H1 (cell line): ENCODE results near the gene KDELR1. TPM values are rescaled to one million over a fixed set of nuclear protein-coding genes. Genes with fewer than 3 reads are reported as not detected.
A peak's percentile ranks its signal among the peaks of the same experiment; 100 is the strongest.

Source experiments
- CTCF ChIA-PET: fragments of 300-600 bp; sonication (Branson Sonifier 250); formaldehyde crosslinking; loops from one replicate; lab custom pipeline; 2021; ENCODE audit not compliant: partially characterized antibody; lab: Charles Lee
- POLR2A ChIA-PET: fragments of 300-600 bp; sonication (Branson Sonifier 250); formaldehyde crosslinking; loops from one replicate; lab custom pipeline; 2021; ENCODE audit warnings: inconsistent platforms; ENCODE audit not compliant: partially characterized antibody; lab: Charles Lee
- DNase-seq, 2 experiments: peaks; one replicate each; pipeline versions ENCODE4 v3.0.0 to v3.0.0-alpha.2; 2010 to 2022; ENCODE audit warnings: low spot score in 2 of 2, low read depth in 1 of 2, mixed read lengths in 1 of 2
- FAIRE-seq: peaks from 2 replicates; lab custom pipeline; 2011; peaks lifted over from hg19 to GRCh38; lab: Jason Lieb, UNC
- H2AFZ ChIP-seq: 2 replicates; pipeline ENCODE4 v1.8.1; 2012; ENCODE audit warnings: low read length, inconsistent platforms
- H2AK5ac ChIP-seq: 2 replicates; pipeline ENCODE4 v1.6.1; 2013; ENCODE audit warnings: low read depth, low read length
- H2BK120ac ChIP-seq: replicated peaks from 2 replicates; pipeline ENCODE3; 2013; ENCODE audit warnings: low read depth, low read length, inconsistent platforms
- H2BK12ac ChIP-seq: 2 replicates; pipeline ENCODE4 v1.6.1; 2013; ENCODE audit warnings: low read depth, low read length
- H2BK15ac ChIP-seq: 2 replicates; pipeline ENCODE4 v1.6.1; 2013; ENCODE audit warnings: low read length
- H2BK20ac ChIP-seq: 2 replicates; pipeline ENCODE4 v1.6.1; 2013; ENCODE audit warnings: low read length
- H2BK5ac ChIP-seq: 2 replicates; pipeline ENCODE4 v1.6.1; 2013; ENCODE audit warnings: low read depth, low read length
- H3K14ac ChIP-seq: 2 replicates; pipeline ENCODE4 v1.6.1; 2013; ENCODE audit warnings: inconsistent platforms; ENCODE audit not compliant: insufficient read length
- H3K18ac ChIP-seq: 2 replicates; pipeline ENCODE4 v1.6.1; 2013; ENCODE audit warnings: low read length; ENCODE audit errors: extremely low read depth
- H3K23ac ChIP-seq: 2 replicates; pipeline ENCODE4 v1.6.1; 2013; ENCODE audit warnings: inconsistent platforms; ENCODE audit not compliant: insufficient read length
- H3K23me2 ChIP-seq: 2 replicates; pipeline ENCODE4 v1.6.1; 2013; ENCODE audit warnings: low read depth, low read length
- H3K27ac ChIP-seq: 2 replicates; pipeline ENCODE4 v1.6.1; 2011; ENCODE audit warnings: low read depth, low read length, inconsistent platforms
- H3K27me3 ChIP-seq, 4 experiments: replicated peaks in 1 of 4; 1 replicate in 1 of 4; 2 replicates in 3 of 4; pipeline versions ENCODE4 v1.6.1 to v1.8.1; 2011 to 2013; ENCODE audit warnings: low read length in 3 of 4, mild to moderate bottlenecking in 3 of 4, inconsistent platforms in 2 of 4, mixed read lengths in 2 of 4, moderate library complexity in 1 of 4; ENCODE audit not compliant: control insufficient read depth in 3 of 4, insufficient read depth in 3 of 4; ENCODE audit errors: extremely low read depth in 1 of 4
- H3K36me3 ChIP-seq, 4 experiments: 2 replicates each; pipeline versions ENCODE4 v1.6.1 to v1.8.1; 2011 to 2013; ENCODE audit warnings: mild to moderate bottlenecking in 4 of 4, low read length in 3 of 4, moderate library complexity in 2 of 4, control low read depth in 1 of 4, inconsistent platforms in 1 of 4; ENCODE audit not compliant: insufficient read depth in 4 of 4, control insufficient read depth in 2 of 4
- H3K4ac ChIP-seq: replicated peaks from 2 replicates; pipeline ENCODE3; 2013; ENCODE audit warnings: low read length, low read depth, mixed read lengths, inconsistent platforms; ENCODE audit not compliant: insufficient read length
- H3K4me1 ChIP-seq, 4 experiments: replicated peaks in 1 of 4; 1 replicate in 1 of 4; 2 replicates in 3 of 4; pipeline versions ENCODE4 v1.6.1 to v1.8.1; 2011 to 2013; ENCODE audit warnings: low read length in 3 of 4, inconsistent platforms in 2 of 4, mixed read lengths in 1 of 4; ENCODE audit not compliant: insufficient read depth in 4 of 4, control insufficient read depth in 3 of 4
- H3K4me2 ChIP-seq, 2 experiments: 2 replicates each; pipeline versions ENCODE4 v1.6.1 to v1.8.1; 2011 to 2013; ENCODE audit warnings: low read depth in 2 of 2, low read length in 2 of 2, control low read depth in 1 of 2, inconsistent platforms in 1 of 2, mild to moderate bottlenecking in 1 of 2; ENCODE audit not compliant: insufficient read depth in 1 of 2
- H3K4me3 ChIP-seq, 4 experiments: fragments of 200-600, 300-600 bp in 1 of 4; sonication (generic), shearing (Covaris generic), sonication (Bioruptor Twin) in 1 of 4; 2 replicates each; pipeline versions ENCODE4 v1.5.1 to v1.8.1; 2011 to 2016; ENCODE audit warnings: low read length in 4 of 4, low read depth in 3 of 4, control low read depth in 2 of 4, inconsistent platforms in 2 of 4, mild to moderate bottlenecking in 2 of 4, mixed read lengths in 1 of 4, moderate library complexity in 1 of 4; ENCODE audit not compliant: insufficient read depth in 2 of 4; ENCODE audit errors: extremely low read depth in 1 of 4
- H3K56ac ChIP-seq: replicated peaks from 2 replicates; pipeline ENCODE3; 2013; ENCODE audit warnings: low read depth, mild to moderate bottlenecking, mixed read lengths, low read length, inconsistent platforms; ENCODE audit not compliant: insufficient read length
- H3K79me1 ChIP-seq: 2 replicates; pipeline ENCODE4 v1.6.1; 2013; ENCODE audit warnings: low read depth, low read length, control low read depth
- H3K79me2 ChIP-seq, 2 experiments: 2 replicates each; pipeline versions ENCODE4 v1.6.1 to v1.8.1; 2012 to 2013; ENCODE audit warnings: low read length in 2 of 2, mild to moderate bottlenecking in 2 of 2, inconsistent platforms in 1 of 2; ENCODE audit not compliant: insufficient read depth in 2 of 2, control insufficient read depth in 1 of 2
- H3K9ac ChIP-seq, 4 experiments: replicated peaks in 1 of 4; 1 replicate in 1 of 4; 2 replicates in 3 of 4; pipeline versions ENCODE4 v1.6.1 to v1.8.1; 2011 to 2013; ENCODE audit warnings: low read depth in 3 of 4, low read length in 3 of 4, control low read depth in 2 of 4, mild to moderate bottlenecking in 2 of 4, moderate library complexity in 2 of 4, inconsistent platforms in 1 of 4; ENCODE audit errors: extremely low read depth in 1 of 4
- H3K9me3 ChIP-seq, 2 experiments: 2 replicates each; pipeline versions ENCODE4 v1.6.1 to v1.8.1; 2012 to 2013; ENCODE audit warnings: mild to moderate bottlenecking in 2 of 2, moderate library complexity in 2 of 2, control low read depth in 1 of 2, inconsistent platforms in 1 of 2, low read depth in 1 of 2, low read length in 1 of 2, mixed read lengths in 1 of 2; ENCODE audit not compliant: insufficient read depth in 2 of 2
- H4K20me1 ChIP-seq, 2 experiments: replicated peaks in 1 of 2; 2 replicates each; pipeline versions ENCODE3 to v1.8.1; 2011 to 2013; ENCODE audit warnings: inconsistent platforms in 2 of 2, low read length in 2 of 2, mild to moderate bottlenecking in 1 of 2; ENCODE audit not compliant: insufficient read depth in 2 of 2, control insufficient read depth in 1 of 2
- H4K5ac ChIP-seq: 2 replicates; pipeline ENCODE4 v1.6.1; 2013; ENCODE audit warnings: low read length, low read depth, mixed read lengths, inconsistent platforms; ENCODE audit not compliant: insufficient read length
- H4K8ac ChIP-seq: 2 replicates; pipeline ENCODE4 v1.8.0; 2013; ENCODE audit warnings: mild to moderate bottlenecking, moderate library complexity, low read length, inconsistent platforms; ENCODE audit not compliant: insufficient read depth; ENCODE audit errors: extremely low read depth
- H4K91ac ChIP-seq: replicated peaks from 2 replicates; pipeline ENCODE3; 2013; ENCODE audit warnings: low read length, mixed read lengths, inconsistent platforms; ENCODE audit not compliant: insufficient read length
- BRCA1 ChIP-seq: IDR thresholded peaks from 2 replicates; pipeline ENCODE4 v1.6.1; 2012; ENCODE audit warnings: low read depth, low read length, improper control_type of control experiment
- WGBS, 2 experiments: shearing (Covaris generic) in 1 of 2; methylation state at CpG; one replicate each; pipeline versions ENCODE4 v1.1.6 to v1.1.7; 2013 to 2015; ENCODE audit warnings: low lambda C conversion rate in 2 of 2, mixed read lengths in 2 of 2, inconsistent platforms in 1 of 2, low coverage in 1 of 2, missing lambda C conversion rate in 1 of 2; ENCODE audit not compliant: insufficient replicate concordance in 2 of 2, insufficient coverage in 1 of 2, insufficient read length in 1 of 2; ENCODE audit errors: extremely low coverage in 1 of 2, missing lambda C conversion rate in 1 of 2; 5-methylcytosine and 5-hydroxymethylcytosine counted together
- polyA plus RNA-seq, 7 experiments: library from polyadenylated mRNA; depleted of rRNA in 3 of 7; stranded (reverse) in 5 of 7; unstranded in 2 of 7; fragments of >200 nt in 5 of 7; fragments of 200-250 nt in 2 of 7; gene quantifications; 1 replicate in 5 of 7; 2 replicates in 1 of 7; 4 replicates in 1 of 7; pipeline versions ENCODE4 v1.2.1 to v1.2.3, GENCODE V29; 2011 to 2013; ENCODE audit warnings: missing spikeins in 2 of 7, mixed read lengths in 2 of 7
- total RNA-seq: library from RNA; stranded (reverse); fragmentation: NEBNext Ultra II Directional; extraction: Animal tissue kit (Norgen Biotek cat#: 25700); gene quantifications from 2 replicates; pipeline ENCODE4 v1.2.1, GENCODE V29; 2021

KDELR1 gene
- total and polyA plus RNA-seq, 2 of the 8 experiments (the other 6 are each of a cell fraction or from before 2014, with no cell fraction given), result 225 to 231 TPM

GRCh38 chr19:48395499-48395898 lies 4.1 kb upstream of the KDELR1 start:
- Histone ChIP-seq H2AFZ (no peak overlapping the region), H2BK15ac (no peak overlapping the region), H3K27me3 (peaks cover 6 to 50% (median 42%) of the 10 kb centered on the region in 4 experiments), H2BK120ac (no peak overlapping the region), H2BK5ac (no peak overlapping the region), H3K79me1 (0 out of 2 replicates have a peak, but pooled peaks cover 4% of the 10 kb centered on the region), H3K4me1 (peaks cover 0 to 50% (median 32%) of the 10 kb centered on the region in 4 experiments; a peak in 6 of 7 replicates), H2AK5ac (peak overlapping the region; percentile 53; the same call in 1 of the 2 replicates), H3K14ac (no peak overlapping the region), H4K91ac (no peak overlapping the region), H3K4me3 (peak overlapping the region in 1 of 4 experiments; percentile 65; a peak in 2 of 8 replicates), H3K56ac (no peak overlapping the region), H3K36me3 (no peaks in the 10 kb centered on the region), H4K20me1 (no peaks in the 10 kb centered on the region), H3K23me2 (peaks cover 34% of the 10 kb centered on the region), H3K9ac (no peak overlapping the region), H4K5ac (no peak overlapping the region), H3K27ac (no peak overlapping the region), H3K79me2 (peaks cover 0 to 6% of the 10 kb centered on the region in 2 experiments; a peak in 1 of 4 replicates), H4K8ac (0 out of 2 replicates have a peak overlapping the region, but pooled peaks have one; percentile 5), H3K4me2 (peak overlapping the region; percentile 67 to 81), H3K9me3 (no peaks in the 10 kb centered on the region), H3K18ac (no peak overlapping the region; the same call in 1 of the 2 replicates), H3K23ac (no peak overlapping the region), H2BK12ac (no peak overlapping the region), H3K4ac (no peak overlapping the region), H2BK20ac (no peak overlapping the region)
- FAIRE-seq (no peak), DNase-seq (peak in 1 of 2 experiments; percentile 52)
- no peak for TF ChIP-seq BRCA1
- 48% methylated on average over 9 of the region's 9 CpGs; no CpG with 5 or more reads in 1 of the 2 experiments for WGBS, 2 experiments
- ChIA-PET POLR2A (interaction anchor here (0.6 to 4.0 kb wide), 15 partner anchors 8 to 1609 kb away, joined by 3 to 20 read pairs (median 3); partner anchors contain the start of genes PLA2G4C, SPHK2, SYNGR4 and TMEM143), CTCF (interaction anchor here (0.6 to 0.9 kb wide), 4 partner anchors 37 to 243 kb away, joined by 3 to 4 read pairs (median 3); no protein-coding TSS in a partner anchor)
